AG09319 (cell line): Measurements from ENCODE around the gene SPATA9.
"Not testable (repeated sequence)": the region's sequence is repeated elsewhere in the genome, so short reads cannot be mapped to it uniquely, and the experiment has no call there.

ENCODE experiments used
- DNase-seq: peaks from one replicate; pipeline ENCODE4 v3.0.0-alpha.2; 2010; ENCODE audit warnings: low read depth; ENCODE audit errors: extremely low read depth
- CTCF ChIP-seq: IDR thresholded peaks from 2 replicates; pipeline ENCODE4 v1.5.1; 2011; ENCODE audit warnings: low read depth, mild to moderate bottlenecking, inconsistent platforms, low read length, moderate library complexity

The SPATA9 gene

GRCh38 chr5:95647886-95648860 lies 34.6 kb downstream of the SPATA9 start:
- no peak for DNase-seq
- TF ChIP-seq CTCF, result no peak

GRCh38 chr5:95646569-95647431 lies 36.0 kb downstream of the SPATA9 start, which contains the start of gene RFESD:
Gene RFESD, plus strand, starts transcription at chr5:95646777. Its CDS starts 5,495 bp downstream, at chr5:95652272.
- peak; percentile 1; the same call in 1 of the 2 replicates for TF ChIP-seq CTCF

DNA sequence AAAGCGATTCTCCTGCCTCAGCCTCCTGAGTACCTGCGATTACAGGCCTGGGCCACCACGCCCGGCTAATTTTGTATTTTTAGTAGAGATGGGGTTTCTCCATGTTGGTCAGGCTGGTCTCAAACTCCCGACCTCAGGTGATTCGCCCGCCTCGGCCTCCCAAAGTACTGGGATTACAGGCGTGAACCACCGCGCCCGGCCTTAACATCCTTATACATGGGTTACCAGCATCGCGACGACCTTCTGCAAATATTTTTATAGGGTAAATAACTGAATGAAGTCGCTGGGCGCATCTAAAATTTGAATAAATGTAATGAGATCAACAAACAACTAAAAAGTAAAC lies 36.6 kb downstream of the SPATA9 start:
- DNase-seq, result not testable (repeated sequence)

More at GRCh38 chr5:95646569-95647431, 36.0 kb downstream of the SPATA9 start, which contains the start of gene RFESD:
- DNase-seq, result peak; percentile 91

DNA sequence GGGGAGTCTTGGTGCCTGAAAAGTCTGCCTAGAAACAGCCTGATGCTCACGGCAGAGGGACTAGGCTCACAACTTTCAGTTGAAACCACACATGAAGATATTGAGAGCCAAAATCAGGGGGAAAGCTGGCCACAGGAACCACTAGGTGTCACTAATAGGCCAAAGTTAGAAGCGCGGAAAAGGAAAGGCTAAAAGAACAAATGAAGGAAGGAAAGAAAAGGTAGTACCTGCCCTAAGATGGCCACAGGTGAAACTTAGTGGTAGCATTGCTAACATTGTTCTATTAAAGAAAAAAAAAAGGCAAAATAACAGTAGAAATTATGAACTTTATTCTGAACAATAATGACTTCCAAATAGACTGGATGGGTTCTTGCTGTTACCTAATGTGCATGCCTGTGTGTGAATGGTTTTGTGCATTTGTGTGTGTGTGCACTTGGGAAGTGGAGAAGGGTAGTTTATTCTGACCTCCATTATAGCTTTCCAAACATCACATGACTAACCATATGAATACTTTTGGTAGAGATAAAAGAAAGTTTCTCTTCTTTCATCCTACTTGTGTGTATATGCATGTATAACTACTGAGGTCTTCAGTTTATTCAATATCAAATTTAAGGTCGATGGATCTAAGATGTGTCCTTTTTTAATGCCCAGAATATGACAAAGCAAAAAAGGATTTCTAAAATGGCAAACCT lies 38.3 kb downstream of the SPATA9 start:
- DNase-seq, result no peak
- peak; percentile 83 for TF ChIP-seq CTCF

GRCh38 chr5:95643152-95643551 lies 39.6 kb downstream of the SPATA9 start:
- no peak for DNase-seq
- TF ChIP-seq CTCF, result no peak

DNA sequence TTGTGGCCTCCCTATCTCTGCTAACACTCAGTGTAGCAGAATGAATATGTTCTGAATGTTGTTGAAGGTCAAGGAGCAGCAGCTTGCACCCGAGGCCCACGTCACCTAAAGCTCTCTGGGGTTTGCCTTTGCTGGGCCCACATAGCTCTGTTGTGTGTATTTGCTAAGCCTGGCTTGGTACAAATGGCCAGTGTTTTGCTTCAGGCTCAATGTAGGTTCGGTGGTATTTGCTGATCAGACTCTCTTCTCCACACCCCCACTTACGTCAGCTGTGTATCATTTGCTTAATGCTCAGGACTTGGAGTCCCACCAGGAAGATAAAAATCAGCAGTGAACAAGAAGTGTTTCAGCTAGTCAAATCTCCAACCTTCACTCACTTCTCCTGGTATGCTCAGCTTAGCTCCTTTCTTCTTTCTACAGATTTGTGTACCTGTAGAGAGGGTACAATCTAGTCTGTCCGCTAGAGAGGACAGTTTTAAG lies 41.0 kb downstream of the SPATA9 start:
- no peak for DNase-seq
- no peak for TF ChIP-seq CTCF

GRCh38 chr5:95638632-95639031 lies 44.2 kb downstream of the SPATA9 start:
- no peak for DNase-seq
- TF ChIP-seq CTCF, result no peak
